ENCODE data around the gene MVD.
A peak's percentile ranks its signal among the peaks of the same experiment; 100 is the strongest.

Gene MVD

GRCh38 chr16:88701581-88702370, 38.9 kb upstream of the MVD start:
- Histone ChIP-seq H3K36me3 (ENCODE audit: control insufficient read depth, insufficient read depth, low read length) (peaks cover 13% of the 10 kb centered on the region), H3K4me3 (replicated peaks; ENCODE audit: low read depth, low read length) (peak overlapping the region; percentile 45), H3K27me3 (replicated peaks; ENCODE audit: control insufficient read depth, insufficient read depth, low read length) (no peaks in the 10 kb centered on the region)
- DNase-seq (ENCODE audit: extremely low read depth, insufficient read length) = no peak
- TF ChIP-seq CTCF (IDR thresholded peaks at IDR 0.05; ENCODE audit: insufficient read depth, low read length, poor library complexity, severe bottlenecking) = no peak

GRCh38 chr16:88700636-88701482, 38.0 kb upstream of the MVD start:
- DNase-seq (ENCODE audit: extremely low read depth, insufficient read length) = peak; percentile 89
- TF ChIP-seq CTCF (IDR thresholded peaks at IDR 0.05; ENCODE audit: insufficient read depth, low read length, poor library complexity, severe bottlenecking) = no peak
- Histone ChIP-seq H3K27me3 (replicated peaks; ENCODE audit: control insufficient read depth, insufficient read depth, low read length) (no peaks in the 10 kb centered on the region), H3K4me3 (replicated peaks; ENCODE audit: low read depth, low read length) (peak overlapping the region; percentile 55), H3K36me3 (ENCODE audit: control insufficient read depth, insufficient read depth, low read length) (peaks cover 13% of the 10 kb centered on the region)

GRCh38 chr16:88700322-88700635, 37.4 kb upstream of the MVD start:
- DNase-seq (ENCODE audit: extremely low read depth, insufficient read length) = no peak
- Histone ChIP-seq H3K4me3 (replicated peaks; ENCODE audit: low read depth, low read length) (peak overlapping the region; percentile 55), H3K27me3 (replicated peaks; ENCODE audit: control insufficient read depth, insufficient read depth, low read length) (no peaks in the 10 kb centered on the region), H3K36me3 (ENCODE audit: control insufficient read depth, insufficient read depth, low read length) (peaks cover 13% of the 10 kb centered on the region)
- TF ChIP-seq CTCF (IDR thresholded peaks at IDR 0.05; ENCODE audit: insufficient read depth, low read length, poor library complexity, severe bottlenecking) = no peak

- no peak for DNase-seq (ENCODE audit: extremely low read depth, insufficient read length)
- Histone ChIP-seq H3K4me3 (replicated peaks; ENCODE audit: low read depth, low read length) (no peak overlapping the region), H3K27me3 (replicated peaks; ENCODE audit: control insufficient read depth, insufficient read depth, low read length) (no peaks in the 10 kb centered on the region), H3K36me3 (ENCODE audit: control insufficient read depth, insufficient read depth, low read length) (peaks cover 13% of the 10 kb centered on the region)
- TF ChIP-seq CTCF (IDR thresholded peaks at IDR 0.05; ENCODE audit: insufficient read depth, low read length, poor library complexity, severe bottlenecking) = no peak
Observed at GRCh38 chr16:88699180-88699579, 36.3 kb upstream of the MVD start.

GRCh38 chr16:88698646-88699045, 35.8 kb upstream of the MVD start:
- no peak overlapping the region for H3K4me3 ChIP-seq (replicated peaks; ENCODE audit: low read depth, low read length)
- H3K27me3 ChIP-seq (replicated peaks; ENCODE audit: control insufficient read depth, insufficient read depth, low read length) = no peaks in the 10 kb centered on the region
- H3K36me3 ChIP-seq (ENCODE audit: control insufficient read depth, insufficient read depth, low read length) = peaks cover 13% of the 10 kb centered on the region
- DNase-seq (ENCODE audit: extremely low read depth, insufficient read length) = no peak
- TF ChIP-seq CTCF (IDR thresholded peaks at IDR 0.05; ENCODE audit: insufficient read depth, low read length, poor library complexity, severe bottlenecking) = no peak
